ENCODE results near the gene SH3TC1.

The SH3TC1 gene

GRCh38 chr4:8202108-8203051 lies 3.3 kb downstream of the SH3TC1 start:
- DNase-seq, result no peak

DNA sequence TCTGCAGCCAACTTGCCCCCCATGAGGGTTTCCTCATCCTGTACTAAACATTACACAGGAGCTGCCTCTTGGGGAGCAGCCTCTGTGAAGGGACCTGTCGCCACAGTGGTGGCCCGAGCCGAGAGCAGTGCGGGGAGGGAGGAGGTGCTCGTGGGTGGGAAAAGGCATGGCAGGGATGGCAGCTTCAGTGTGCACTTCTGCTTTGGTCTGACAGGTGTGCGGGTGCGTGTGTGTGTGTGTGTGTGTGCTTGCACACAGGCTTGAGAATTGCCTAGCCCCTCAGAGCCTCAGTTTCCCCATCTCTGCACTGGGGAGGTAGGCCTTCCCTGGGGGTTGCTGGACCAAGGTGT lies 3.9 kb downstream of the SH3TC1 start:
- no peak for DNase-seq

GRCh38 chr4:8203817-8204216 lies 4.7 kb downstream of the SH3TC1 start:
- DNase-seq, result no peak

DNA sequence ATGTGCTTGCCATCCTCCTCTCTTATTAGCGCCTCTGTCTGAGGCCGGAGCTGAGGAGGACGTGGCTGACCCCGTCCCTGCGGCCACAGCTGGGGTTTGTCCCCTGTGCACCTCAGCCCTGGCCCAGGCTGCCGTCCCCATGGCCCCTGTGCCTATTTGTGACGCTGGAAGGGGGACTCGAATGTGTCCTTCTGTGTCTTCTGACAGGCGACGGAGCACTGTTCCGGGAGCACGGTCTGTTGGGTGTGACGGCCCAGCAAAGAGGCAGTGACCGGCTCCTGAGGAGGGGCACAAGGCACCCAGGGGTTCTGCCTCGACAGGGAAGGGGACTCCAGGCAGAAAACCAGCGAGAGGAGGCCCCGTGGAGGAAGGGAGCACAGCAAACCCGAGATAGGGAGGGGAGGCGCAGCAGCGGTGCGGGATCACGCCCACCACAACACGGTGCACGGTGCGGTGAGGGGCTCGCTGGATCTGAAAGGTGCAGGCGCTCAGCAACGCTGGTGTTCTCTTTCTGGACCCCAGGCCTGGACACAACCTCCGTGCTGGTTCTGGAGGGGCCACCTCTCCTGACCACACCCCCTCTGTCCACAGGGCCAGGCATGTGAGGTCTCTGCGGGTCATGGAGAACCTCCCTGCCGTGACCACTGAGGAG lies 5.6 kb downstream of the SH3TC1 start:
- DNase-seq, result no peak

DNA sequence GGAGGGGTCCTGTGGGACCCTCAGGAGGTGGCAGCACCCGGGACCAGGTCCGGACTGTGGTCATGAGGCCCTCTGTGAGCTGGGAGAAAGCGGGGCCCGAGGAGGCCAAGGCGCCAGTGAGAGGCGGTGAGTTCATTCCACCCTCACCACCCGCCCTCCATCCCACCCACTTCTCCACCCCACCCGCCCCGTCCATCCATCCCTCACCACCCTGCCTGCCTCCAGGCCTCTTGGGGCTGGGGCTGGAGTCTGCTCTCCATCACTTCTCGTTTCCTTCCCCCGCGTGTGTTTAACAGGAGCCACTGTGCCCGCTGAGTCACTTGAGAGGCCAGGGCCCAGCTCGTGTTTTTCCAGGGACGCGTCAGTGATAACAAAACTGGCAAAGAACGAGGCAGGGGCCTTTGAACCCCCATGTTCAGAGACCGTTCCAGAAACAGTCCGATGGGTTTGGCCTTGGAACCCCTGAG lies 6.2 kb downstream of the SH3TC1 start:
- no peak for DNase-seq

DNA sequence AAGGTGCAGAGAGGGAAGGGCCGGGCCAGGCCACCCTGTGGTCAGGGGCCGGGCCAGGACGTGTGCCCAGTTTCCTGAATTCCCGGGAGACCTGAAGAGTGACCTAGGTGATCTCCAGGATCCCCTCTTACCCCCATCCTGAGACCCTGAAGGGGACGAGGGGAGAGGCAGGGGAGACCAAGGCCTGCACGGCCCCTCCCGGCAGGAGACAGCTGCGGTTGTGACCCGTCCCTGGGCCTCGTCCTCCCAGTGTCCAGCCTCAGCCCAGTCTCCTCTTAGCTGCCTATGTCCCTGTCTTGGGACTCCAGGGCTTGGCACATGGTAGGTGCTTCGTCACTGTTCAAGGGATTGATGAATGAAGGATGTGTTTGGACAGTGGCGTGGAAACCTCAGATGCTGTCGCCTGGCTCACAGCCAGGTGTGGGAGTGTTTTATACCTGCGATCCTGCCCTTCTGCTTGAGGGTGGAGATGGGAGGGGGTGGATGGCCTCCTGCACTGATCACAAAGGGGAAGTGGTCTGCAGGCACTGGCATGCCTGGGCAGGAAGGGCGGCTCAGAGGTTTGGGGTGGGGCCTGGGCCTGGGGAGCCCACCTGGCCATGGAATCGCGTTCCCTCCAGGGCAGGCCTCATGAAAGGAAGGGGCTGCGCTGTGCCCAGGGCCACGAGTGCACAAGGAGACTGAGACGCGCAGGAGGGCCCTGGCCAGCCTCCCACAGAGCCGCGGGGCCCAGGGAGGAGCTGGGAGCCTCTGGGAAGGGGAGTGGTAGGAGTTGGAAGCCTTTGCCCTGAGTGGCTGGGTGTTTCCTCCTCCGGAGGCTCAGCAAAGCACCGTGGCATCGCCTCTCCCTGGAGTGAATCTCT lies 6.9 kb downstream of the SH3TC1 start:
- DNase-seq, result no peak

- no peak for DNase-seq
Observed at GRCh38 chr4:8207314-8207713, 8.2 kb downstream of the SH3TC1 start.

DNA sequence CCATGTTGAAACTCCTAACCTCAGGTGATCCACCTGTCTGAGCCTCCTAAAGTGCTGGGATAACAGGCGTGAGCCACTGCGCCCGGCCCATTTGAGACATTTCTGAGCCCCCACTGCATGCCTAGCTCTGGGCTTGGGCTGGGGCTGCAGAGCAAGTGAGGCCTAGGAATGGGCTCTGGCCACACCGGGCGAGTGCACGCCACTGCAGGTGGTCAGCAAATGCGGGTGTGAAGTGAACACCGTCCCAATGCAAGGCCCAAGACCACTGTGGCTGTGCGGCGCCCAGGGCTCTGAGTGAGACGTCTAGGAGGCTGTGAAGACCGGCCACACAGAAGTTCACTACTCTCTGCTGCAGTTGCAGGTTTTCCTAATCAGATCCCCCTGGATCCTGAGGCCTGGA lies 9.5 kb downstream of the SH3TC1 start:
- no peak for DNase-seq

DNA sequence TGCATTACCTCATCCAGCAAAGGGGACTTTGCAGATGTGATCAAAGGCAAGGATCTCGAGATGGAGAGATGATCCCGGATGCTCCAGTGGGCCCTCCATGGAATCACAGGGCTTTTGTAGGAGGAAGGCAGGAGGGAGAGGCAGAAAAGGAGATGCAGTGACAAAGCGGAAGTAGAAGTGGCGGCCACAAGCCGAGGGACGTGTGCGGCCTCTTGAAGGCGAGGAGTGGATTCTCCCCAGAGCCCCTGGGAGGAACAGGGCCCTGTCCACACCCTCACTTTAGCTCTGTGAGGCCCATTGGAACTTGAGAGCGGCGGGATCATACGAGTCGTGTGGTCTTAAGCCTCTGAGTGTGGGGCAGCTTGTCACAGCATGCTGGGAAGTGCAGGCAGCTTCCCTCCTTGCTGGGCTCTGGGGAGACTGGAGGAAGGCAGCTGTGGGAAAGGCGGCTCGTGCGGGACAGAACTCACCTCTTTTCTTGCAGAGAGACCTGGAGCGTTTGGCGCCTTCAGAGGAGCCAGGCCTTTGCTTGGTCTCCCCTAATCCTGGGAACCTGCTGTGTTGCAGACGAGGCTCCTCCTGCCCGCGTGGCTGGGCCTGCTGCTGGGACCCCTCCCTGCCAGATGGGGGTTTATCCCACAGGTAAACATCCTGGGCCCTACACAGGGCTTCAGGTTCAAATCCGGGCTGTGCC lies 10.2 kb downstream of the SH3TC1 start:
- no peak for DNase-seq

- DNase-seq, result no peak
Observed at GRCh38 chr4:8210010-8210409, 10.9 kb downstream of the SH3TC1 start.

DNA sequence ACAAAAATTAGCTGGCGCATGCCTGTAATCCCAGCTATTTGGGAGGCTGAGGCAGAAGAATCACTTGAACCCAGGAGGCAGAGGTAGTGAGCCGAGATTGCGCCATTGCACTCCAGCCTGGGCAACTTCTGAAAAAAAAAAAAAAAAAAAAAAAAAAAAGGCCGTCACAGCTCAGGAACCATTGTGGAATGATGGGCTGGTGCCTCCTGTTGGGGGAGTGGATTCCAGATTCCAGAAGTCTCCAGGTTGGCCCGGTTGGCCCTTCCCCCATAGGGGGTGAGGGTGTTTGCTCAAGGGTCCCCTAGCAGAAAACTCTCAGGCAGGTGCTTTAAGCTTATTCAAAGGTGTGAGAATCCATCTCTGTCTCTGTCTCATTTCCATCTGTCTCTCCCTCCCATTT lies 11.5 kb downstream of the SH3TC1 start:
- no peak for DNase-seq

DNA sequence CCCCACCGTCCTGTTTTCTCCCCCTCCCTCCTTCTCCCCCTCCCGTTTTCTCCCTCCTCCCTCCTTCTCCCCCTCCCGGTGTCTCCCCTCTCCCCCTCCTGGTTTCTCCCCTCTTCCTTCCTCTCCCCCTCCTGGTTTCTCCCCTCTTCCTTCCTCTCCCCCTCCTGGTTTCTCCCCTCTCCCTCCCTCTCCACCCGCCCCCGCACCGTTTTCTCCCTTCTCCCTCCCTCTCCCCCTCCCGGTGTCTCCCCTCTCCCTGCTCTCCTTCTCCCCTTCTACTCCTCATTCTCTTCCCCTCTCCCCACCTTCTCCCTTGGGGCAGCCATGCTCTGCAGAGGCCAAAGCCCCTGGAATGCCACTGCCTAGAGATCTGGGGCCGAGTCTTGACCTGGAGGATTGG lies 12.2 kb downstream of the SH3TC1 start:
- DNase-seq, result no peak

DNA sequence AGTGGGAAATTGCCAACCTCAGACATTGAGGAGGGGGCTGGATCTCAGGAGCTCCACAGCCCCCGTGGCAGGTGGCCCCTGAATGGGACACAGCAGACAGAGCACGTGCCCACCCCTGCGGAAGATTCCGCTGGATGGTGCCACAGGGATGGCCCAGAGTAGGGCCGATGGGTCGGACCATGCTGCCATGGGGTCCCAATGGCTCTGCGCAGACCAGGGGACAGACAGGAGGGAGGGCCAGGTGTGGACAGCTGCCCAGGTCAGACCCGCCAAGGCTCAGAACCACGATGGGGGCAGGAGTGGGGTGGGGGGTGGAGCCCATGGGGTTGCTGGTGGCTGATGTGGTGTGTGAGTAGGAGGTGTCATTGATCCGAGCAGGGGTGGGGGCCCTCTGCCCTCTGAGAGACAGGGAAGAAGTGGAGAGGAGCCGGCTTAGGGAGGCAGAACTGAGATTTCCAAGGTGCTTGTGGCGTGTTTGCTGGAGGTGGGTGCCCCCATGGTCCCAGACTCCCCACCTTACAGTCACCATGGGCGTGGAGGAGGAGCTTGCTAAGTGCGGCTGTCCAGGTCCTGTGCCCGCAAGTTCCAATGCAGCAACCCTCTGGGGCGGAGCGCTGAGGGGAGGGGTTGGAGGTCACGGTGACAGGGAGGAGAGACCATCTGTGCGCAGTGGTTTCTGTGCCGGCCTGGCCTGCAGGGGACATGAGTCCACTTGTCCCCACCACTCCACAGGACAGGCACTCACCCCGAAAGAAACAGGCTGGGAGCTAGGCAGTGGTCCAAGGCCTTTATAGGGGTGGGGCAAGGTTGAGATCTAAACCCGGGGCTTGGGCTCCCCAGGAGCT lies 12.9 kb downstream of the SH3TC1 start:
- DNase-seq, result no peak

DNA sequence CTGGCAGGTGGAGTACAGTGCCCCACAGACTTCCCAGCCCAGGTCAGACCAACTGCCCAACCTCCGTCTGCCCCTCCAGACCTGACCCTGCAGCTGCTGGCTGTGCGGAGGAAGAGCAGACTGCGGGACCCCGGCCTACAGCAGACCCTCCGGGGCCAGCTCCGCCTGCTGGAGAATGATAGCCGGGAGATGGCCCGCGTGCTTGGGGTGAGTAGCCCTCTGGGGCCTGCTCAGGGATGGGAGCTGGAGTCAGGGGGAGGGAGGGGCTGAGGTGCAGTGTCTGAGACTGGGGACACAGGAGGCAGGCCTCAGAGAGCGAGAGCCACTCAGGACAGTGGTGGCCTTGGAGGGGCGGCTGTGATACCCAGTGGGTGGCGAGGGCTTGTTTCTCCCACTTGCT lies 13.5 kb downstream of the SH3TC1 start:
- DNase-seq, result no peak

DNA sequence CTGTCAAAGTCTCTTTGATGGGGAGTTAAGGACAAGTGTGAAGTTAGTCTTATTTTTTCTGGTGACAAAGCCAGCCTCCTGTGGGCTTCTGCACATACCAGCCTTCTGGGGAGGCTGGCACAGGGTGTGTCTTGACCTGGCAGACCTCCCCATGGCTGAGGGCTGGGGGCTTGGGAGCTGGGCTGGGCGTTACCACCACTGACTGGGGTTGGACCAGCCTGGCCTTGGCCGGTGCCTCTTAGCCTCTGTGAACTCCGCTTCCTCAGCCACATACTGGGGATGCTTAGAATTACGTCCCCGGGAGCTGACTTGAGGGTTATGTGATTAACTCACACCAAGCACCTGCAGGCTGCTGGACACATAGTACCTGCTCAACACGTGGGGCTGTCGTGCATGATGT lies 14.0 kb downstream of the SH3TC1 start:
- DNase-seq, result no peak

- DNase-seq, result no peak
Observed at GRCh38 chr4:8214136-8214535, 15.0 kb downstream of the SH3TC1 start.

DNA sequence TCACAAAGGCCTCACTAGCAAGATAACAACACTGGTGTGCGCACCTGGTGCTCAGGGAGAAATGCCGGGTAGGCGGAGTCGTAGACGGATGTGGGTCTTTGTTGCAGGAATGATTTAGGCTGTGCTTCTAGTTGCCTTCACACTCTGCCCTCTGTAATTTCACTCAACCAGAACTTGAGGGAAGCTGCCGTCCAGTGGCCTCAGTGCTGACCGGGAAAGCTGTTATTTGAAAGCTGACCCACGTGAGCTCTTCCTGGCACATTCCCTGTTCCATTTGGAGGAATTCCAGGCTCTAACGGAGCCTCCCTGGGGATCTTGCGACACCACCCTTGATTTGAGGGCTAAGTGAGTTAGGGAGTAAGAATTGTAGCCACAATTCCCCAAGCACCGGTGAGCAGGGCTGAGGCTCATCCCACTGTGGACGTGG lies 15.9 kb downstream of the SH3TC1 start:
- DNase-seq, result no peak

GRCh38 chr4:8215641-8216442 lies 16.8 kb downstream of the SH3TC1 start:
- no peak for DNase-seq

- no peak for DNase-seq
Observed at GRCh38 chr4:8216443-8217245, 17.6 kb downstream of the SH3TC1 start.

GRCh38 chr4:8217246-8217511 lies 18.1 kb downstream of the SH3TC1 start:
- DNase-seq, result no peak

Data from stimulated activated CD4-positive, alpha-beta T cell treated with anti-CD3 and anti-CD28 coated beads, Interleukin-15, amount 100 ng/mL, for 24 hours (primary cell).